ENCODE measurements around the gene DYNC2H1. TPM values are rescaled to one million over a fixed set of nuclear protein-coding genes. Genes with fewer than 3 reads are reported as not detected.

The DYNC2H1 gene, protein sequence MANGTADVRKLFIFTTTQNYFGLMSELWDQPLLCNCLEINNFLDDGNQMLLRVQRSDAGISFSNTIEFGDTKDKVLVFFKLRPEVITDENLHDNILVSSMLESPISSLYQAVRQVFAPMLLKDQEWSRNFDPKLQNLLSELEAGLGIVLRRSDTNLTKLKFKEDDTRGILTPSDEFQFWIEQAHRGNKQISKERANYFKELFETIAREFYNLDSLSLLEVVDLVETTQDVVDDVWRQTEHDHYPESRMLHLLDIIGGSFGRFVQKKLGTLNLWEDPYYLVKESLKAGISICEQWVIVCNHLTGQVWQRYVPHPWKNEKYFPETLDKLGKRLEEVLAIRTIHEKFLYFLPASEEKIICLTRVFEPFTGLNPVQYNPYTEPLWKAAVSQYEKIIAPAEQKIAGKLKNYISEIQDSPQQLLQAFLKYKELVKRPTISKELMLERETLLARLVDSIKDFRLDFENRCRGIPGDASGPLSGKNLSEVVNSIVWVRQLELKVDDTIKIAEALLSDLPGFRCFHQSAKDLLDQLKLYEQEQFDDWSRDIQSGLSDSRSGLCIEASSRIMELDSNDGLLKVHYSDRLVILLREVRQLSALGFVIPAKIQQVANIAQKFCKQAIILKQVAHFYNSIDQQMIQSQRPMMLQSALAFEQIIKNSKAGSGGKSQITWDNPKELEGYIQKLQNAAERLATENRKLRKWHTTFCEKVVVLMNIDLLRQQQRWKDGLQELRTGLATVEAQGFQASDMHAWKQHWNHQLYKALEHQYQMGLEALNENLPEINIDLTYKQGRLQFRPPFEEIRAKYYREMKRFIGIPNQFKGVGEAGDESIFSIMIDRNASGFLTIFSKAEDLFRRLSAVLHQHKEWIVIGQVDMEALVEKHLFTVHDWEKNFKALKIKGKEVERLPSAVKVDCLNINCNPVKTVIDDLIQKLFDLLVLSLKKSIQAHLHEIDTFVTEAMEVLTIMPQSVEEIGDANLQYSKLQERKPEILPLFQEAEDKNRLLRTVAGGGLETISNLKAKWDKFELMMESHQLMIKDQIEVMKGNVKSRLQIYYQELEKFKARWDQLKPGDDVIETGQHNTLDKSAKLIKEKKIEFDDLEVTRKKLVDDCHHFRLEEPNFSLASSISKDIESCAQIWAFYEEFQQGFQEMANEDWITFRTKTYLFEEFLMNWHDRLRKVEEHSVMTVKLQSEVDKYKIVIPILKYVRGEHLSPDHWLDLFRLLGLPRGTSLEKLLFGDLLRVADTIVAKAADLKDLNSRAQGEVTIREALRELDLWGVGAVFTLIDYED (N-terminal part only)
- polyA plus RNA-seq (ENCODE audit: low read depth in 6 of 6) = under 1 TPM in 5 of 6 donors, not detected in 1; 0.12 to 0.97 (median 0.77) TPM

DNA sequence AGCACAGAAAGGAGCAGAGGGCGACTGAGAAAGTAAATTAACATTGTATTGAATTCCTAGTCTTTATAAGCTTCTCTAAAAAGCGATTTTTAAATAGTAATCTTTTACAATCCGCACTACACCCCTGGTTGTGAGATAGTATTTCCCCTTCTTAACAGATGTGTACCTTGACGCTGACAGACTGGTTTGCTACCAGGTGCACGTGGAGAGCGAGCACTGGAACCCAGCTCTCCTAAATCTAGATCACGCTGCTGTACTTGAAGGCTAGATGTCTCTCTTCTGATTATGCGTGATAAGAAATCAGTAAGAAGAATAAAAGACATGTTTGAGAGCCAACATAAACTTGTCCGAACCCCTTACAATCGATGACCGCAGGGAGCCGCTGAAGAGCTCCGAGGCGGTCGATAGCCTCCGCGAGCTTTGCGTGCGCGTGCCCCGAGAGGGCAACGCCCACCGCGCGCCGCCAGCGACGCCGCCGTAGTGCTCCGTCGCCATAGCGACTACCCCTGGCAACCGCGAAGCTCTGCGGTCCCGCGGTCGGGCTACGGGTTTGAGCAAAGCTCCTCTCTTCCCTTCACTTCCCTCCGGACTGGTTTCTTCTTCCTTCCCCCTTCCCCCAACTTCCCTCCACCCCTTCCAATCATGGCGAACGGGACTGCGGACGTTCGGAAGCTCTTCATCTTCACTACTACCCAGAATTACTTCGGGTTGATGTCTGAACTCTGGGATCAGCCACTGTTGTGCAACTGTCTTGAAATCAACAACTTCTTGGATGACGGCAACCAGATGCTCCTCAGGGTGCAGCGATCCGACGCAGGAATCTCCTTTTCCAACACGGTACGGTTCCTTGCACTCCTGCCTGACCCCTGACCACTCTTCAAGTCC lies at the start of gene DYNC2H1:
Gene DYNC2H1 (plus strand): TSS at position 494 of the 885 bp plus-strand sequence. CDS start 149 bp downstream, at position 643.
- H3K4me1 Mint-ChIP-seq = peaks cover 6 to 16% (median 11%) of the 10 kb centered on the region in 3 donors
- ATAC-seq (ENCODE audit: low read depth in 2 of 2) = peak; percentile 93 to 94
- no peaks in the 10 kb centered on the region for H3K9me3 Mint-ChIP-seq
- H3K27me3 Mint-ChIP-seq = peaks cover 8% of the 10 kb centered on the region in 3 donors
- peak within 1 kb of the TSS; percentile 93 to 100 (median 98) for H3K4me3 Mint-ChIP-seq
- H3K27ac Mint-ChIP-seq = peak within 1 kb of the TSS; percentile 88 to 99 (median 94)
- H3K36me3 Mint-ChIP-seq = no peaks in the 10 kb centered on the region
- peak; percentile 87 for DNase-seq

- ATAC-seq (ENCODE audit: low read depth in 2 of 2) = no peak
- H3K27me3 Mint-ChIP-seq = no peaks in the 10 kb centered on the region
- H3K4me1 Mint-ChIP-seq = no peaks in the 10 kb centered on the region
- peaks cover 21 to 22% of the 10 kb centered on the region in 2 donors for H3K36me3 Mint-ChIP-seq
- no peak overlapping the region for H3K4me3 Mint-ChIP-seq
- no peaks in the 10 kb centered on the region for H3K9me3 Mint-ChIP-seq
- DNase-seq = no peak
- no peak overlapping the region for H3K27ac Mint-ChIP-seq
Observed at GRCh38 chr11:103061656-103062055, 47.6 kb upstream of the DYNC2H1 start.

- Mint-ChIP-seq H3K4me3 (no peak overlapping the region), H3K9me3 (peaks cover 0 to 2% (median 0%) of the 10 kb centered on the region in 7 donors), H3K27me3 (no peaks in the 10 kb centered on the region), H3K4me1 (peaks cover 28 to 38% (median 29%) of the 10 kb centered on the region in 3 donors), H3K36me3 (peaks cover 12 to 14% of the 10 kb centered on the region in 2 donors), H3K27ac (peak overlapping the region in 2 of 6 donors; percentile 38 to 61)
- DNase-seq (no peak), ATAC-seq (ENCODE audit: low read depth in 2 of 2) (no peak)
Observed at GRCh38 chr11:103067118-103067517, 42.1 kb upstream of the DYNC2H1 start.

DNA sequence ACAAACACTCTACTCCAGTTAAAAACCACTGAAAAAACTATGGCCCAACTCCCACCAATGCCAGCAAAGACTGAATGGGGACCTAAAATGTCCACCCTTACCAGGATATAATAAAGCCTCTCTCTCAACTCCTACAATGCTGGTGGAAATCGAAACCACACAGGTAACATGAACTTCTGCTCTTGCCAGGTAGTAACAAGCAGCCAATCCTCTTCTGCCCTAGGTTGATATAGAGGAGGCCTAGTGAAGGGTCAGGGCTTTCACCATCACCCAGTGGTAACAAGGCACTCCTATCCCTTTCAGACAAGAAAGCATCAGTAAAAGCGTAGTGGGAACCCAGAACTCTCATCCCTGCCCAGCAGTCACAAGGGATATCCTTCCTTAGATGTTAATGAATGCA lies 39.9 kb upstream of the DYNC2H1 start:
- no peaks in the 10 kb centered on the region for H3K27me3 Mint-ChIP-seq
- ATAC-seq (ENCODE audit: low read depth in 2 of 2) (no peak), DNase-seq (no peak)
- H3K4me3 Mint-ChIP-seq = peak overlapping the region in 6 of 8 donors; percentile 37 to 75 (median 59)
- peaks cover 29 to 38% (median 30%) of the 10 kb centered on the region in 3 donors for H3K4me1 Mint-ChIP-seq
- H3K27ac Mint-ChIP-seq = peak overlapping the region; percentile 17 to 96 (median 83)
- H3K36me3 Mint-ChIP-seq = no peaks in the 10 kb centered on the region
- peaks cover 0 to 2% (median 0%) of the 10 kb centered on the region in 7 donors for H3K9me3 Mint-ChIP-seq

DNA sequence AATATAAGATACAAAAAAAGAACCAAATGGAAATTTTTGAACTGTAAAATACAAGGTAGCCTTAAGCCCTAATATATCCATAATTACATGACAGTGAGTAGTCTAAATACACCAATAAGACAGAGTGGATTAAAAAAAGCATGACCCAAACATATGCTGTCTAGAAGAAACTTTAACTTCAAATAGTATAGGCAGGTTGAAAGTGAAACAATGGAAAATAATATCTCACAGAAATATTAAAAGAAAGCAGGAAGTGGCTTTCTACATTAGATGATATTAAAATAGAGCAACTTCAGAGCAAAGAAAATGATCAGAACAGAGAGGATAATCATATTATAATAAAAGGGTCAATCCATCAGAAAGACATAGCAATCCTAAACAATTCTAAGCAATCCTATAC lies 39.1 kb upstream of the DYNC2H1 start:
- peak; percentile 52 to 56 for ATAC-seq (ENCODE audit: low read depth in 2 of 2)
- Mint-ChIP-seq H3K27me3 (no peaks in the 10 kb centered on the region), H3K36me3 (peaks cover 0 to 5% of the 10 kb centered on the region in 2 donors), H3K4me3 (peak overlapping the region; percentile 15 to 75 (median 59)), H3K9me3 (peaks cover 0 to 2% (median 0%) of the 10 kb centered on the region in 7 donors), H3K4me1 (peaks cover 29 to 38% (median 32%) of the 10 kb centered on the region in 3 donors), H3K27ac (peak overlapping the region; percentile 17 to 96 (median 82))
- DNase-seq = no peak

GRCh38 chr11:103071008-103071407 lies 38.2 kb upstream of the DYNC2H1 start:
- DNase-seq (no peak), ATAC-seq (ENCODE audit: low read depth in 2 of 2) (no peak)
- no peaks in the 10 kb centered on the region for H3K27me3 Mint-ChIP-seq
- peak overlapping the region in 4 of 6 donors; percentile 17 to 96 (median 82) for H3K27ac Mint-ChIP-seq
- H3K9me3 Mint-ChIP-seq = peaks cover 0 to 2% (median 0%) of the 10 kb centered on the region in 7 donors
- H3K4me1 Mint-ChIP-seq = peaks cover 29 to 38% (median 32%) of the 10 kb centered on the region in 3 donors
- H3K36me3 Mint-ChIP-seq = peaks cover 0 to 5% of the 10 kb centered on the region in 2 donors
- peak overlapping the region in 3 of 8 donors; percentile 43 to 72 (median 47) for H3K4me3 Mint-ChIP-seq

GRCh38 chr11:103076361-103076760 lies 32.9 kb upstream of the DYNC2H1 start:
- no peak for DNase-seq

DNA sequence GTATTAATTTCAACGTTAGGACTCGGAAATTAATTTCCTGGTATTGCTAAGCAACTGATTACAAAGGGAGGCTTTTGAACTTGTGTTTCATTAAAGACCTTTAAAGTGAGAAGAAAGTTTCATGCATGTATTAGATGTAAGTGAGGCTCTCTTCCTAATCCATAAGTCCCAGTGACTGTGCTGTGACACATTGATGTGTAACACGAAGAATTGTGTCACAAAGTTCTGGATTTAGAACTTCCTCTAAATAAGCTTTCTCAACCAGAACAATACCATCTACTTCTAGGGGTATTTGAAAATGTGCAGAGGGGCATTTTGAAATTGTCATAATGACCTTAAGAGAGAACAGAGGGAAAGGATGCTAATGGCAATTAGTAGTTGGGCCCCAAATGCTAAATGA lies 31.7 kb upstream of the DYNC2H1 start:
- Mint-ChIP-seq H3K27ac (peak overlapping the region in 1 of 6 donors; percentile 36), H3K4me3 (no peak overlapping the region), H3K9me3 (no peaks in the 10 kb centered on the region), H3K36me3 (peaks cover 7 to 18% of the 10 kb centered on the region in 2 donors), H3K4me1 (peaks cover 4 to 12% (median 8%) of the 10 kb centered on the region in 3 donors), H3K27me3 (no peaks in the 10 kb centered on the region)
- DNase-seq = no peak
- no peak for ATAC-seq (ENCODE audit: low read depth in 2 of 2)

More at GRCh38 chr11:103076361-103076760, 32.9 kb upstream of the DYNC2H1 start:
- peaks cover 7 to 18% of the 10 kb centered on the region in 2 donors for H3K36me3 Mint-ChIP-seq
- peaks cover 4 to 12% (median 8%) of the 10 kb centered on the region in 3 donors for H3K4me1 Mint-ChIP-seq
- no peaks in the 10 kb centered on the region for H3K9me3 Mint-ChIP-seq
- H3K27me3 Mint-ChIP-seq = no peaks in the 10 kb centered on the region
- ATAC-seq (ENCODE audit: low read depth in 2 of 2) = no peak
- H3K4me3 Mint-ChIP-seq = no peak overlapping the region
- no peak overlapping the region for H3K27ac Mint-ChIP-seq

- H3K9me3 Mint-ChIP-seq = no peaks in the 10 kb centered on the region
- H3K4me3 Mint-ChIP-seq = no peak overlapping the region
- peak overlapping the region in 2 of 6 donors; percentile 9 to 64 for H3K27ac Mint-ChIP-seq
- ATAC-seq (ENCODE audit: low read depth in 2 of 2) = no peak
- no peaks in the 10 kb centered on the region for H3K27me3 Mint-ChIP-seq
- H3K36me3 Mint-ChIP-seq = peaks cover 7 to 18% of the 10 kb centered on the region in 2 donors
- H3K4me1 Mint-ChIP-seq = peaks cover 4 to 12% (median 8%) of the 10 kb centered on the region in 3 donors
- no peak for DNase-seq
Observed at GRCh38 chr11:103078710-103079109, 30.5 kb upstream of the DYNC2H1 start.

GRCh38 chr11:103079833-103080232 lies 29.4 kb upstream of the DYNC2H1 start:
- no peaks in the 10 kb centered on the region for H3K9me3 Mint-ChIP-seq
- peak overlapping the region in 1 of 6 donors; percentile 16 for H3K27ac Mint-ChIP-seq
- no peaks in the 10 kb centered on the region for H3K27me3 Mint-ChIP-seq
- DNase-seq = no peak
- H3K36me3 Mint-ChIP-seq = peaks cover 7 to 17% of the 10 kb centered on the region in 2 donors
- peaks cover 4 to 8% (median 8%) of the 10 kb centered on the region in 3 donors for H3K4me1 Mint-ChIP-seq
- no peak for ATAC-seq (ENCODE audit: low read depth in 2 of 2)
- H3K4me3 Mint-ChIP-seq = no peak overlapping the region

DNA sequence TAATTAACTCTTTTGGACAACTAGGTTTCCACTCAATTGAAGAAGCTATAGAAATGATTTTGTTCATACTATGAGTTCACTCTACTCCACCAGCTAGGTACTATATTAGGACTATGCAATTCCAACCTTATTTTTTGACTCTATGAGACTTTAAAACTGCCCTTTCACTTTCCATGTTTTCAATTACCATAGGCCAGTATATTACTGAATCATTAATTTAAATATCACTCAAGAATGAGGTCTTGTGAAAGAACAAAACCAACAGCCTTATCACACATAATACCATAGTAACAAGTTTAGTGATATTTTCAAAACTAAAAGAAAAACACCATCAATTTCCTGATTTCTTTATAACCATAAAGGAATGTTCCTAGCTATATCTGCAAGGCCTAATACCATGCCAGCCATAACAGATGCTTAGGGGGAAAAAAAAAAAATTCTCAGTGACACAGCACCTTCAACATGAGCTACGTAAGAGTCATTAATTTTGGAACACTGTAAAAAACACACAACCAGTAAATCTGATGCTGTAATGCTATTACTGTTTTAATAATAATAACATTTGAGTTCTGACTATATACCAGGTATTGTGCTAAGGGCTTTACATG lies 23.4 kb upstream of the DYNC2H1 start:
- DNase-seq (no peak), ATAC-seq (ENCODE audit: low read depth in 2 of 2) (no peak)
- no peaks in the 10 kb centered on the region for H3K36me3 Mint-ChIP-seq
- H3K27ac Mint-ChIP-seq = peak overlapping the region in 1 of 6 donors; percentile 4
- H3K27me3 Mint-ChIP-seq = no peaks in the 10 kb centered on the region
- H3K4me1 Mint-ChIP-seq = peaks cover under 1 to 20% (median 15%) of the 10 kb centered on the region in 3 donors
- H3K4me3 Mint-ChIP-seq = no peak overlapping the region
- no peaks in the 10 kb centered on the region for H3K9me3 Mint-ChIP-seq

Measured in naive B cell (primary cell).